Activated CD4-positive, alpha-beta T cell treated with anti-CD3 and anti-CD28 coated beads, Interleukin-2, amount 10 ng/mL, durations not matched to agents 7 days and 5 days (primary cell): Measurements from ENCODE around the gene LMBR1. TPM values are rescaled to one million over a fixed set of nuclear protein-coding genes. Genes with fewer than 3 reads are reported as not detected.

Experiments
- CTCF ChIA-PET: fragments of 350-600 bp; sonication (Branson Sonifier 250); formaldehyde crosslinking; loops from one replicate; lab custom pipeline; 2021; ENCODE audit warnings: antibody characterized with exemption; lab: Charles Lee
- POLR2A ChIA-PET: fragments of 350-600 bp; sonication (Branson Sonifier 250); formaldehyde crosslinking; loops from one replicate; lab custom pipeline; 2021; ENCODE audit warnings: antibody characterized with exemption; lab: Charles Lee
- DNase-seq: peaks from one replicate; pipeline ENCODE4 v3.0.0-alpha.2; 2020
- H3K27ac Mint-ChIP-seq: one replicate; pipeline ENCODE4 v1.8.0; 2021; ENCODE audit warnings: mild to moderate bottlenecking, moderate library complexity, mixed read lengths
- H3K27me3 Mint-ChIP-seq: one replicate; pipeline ENCODE4 v1.8.0; 2021; ENCODE audit warnings: mixed read lengths
- H3K36me3 Mint-ChIP-seq: one replicate; pipeline ENCODE4 v1.8.0; 2021; ENCODE audit warnings: low read depth, mixed read lengths
- H3K4me1 Mint-ChIP-seq: one replicate; pipeline ENCODE4 v1.8.0; 2021; ENCODE audit warnings: mixed read lengths
- H3K4me3 Mint-ChIP-seq: one replicate; pipeline ENCODE4 v1.8.0; 2021; ENCODE audit warnings: mild to moderate bottlenecking, moderate library complexity, mixed read lengths
- H3K9me3 Mint-ChIP-seq: one replicate; pipeline ENCODE4 v1.8.0; 2021; ENCODE audit warnings: mixed read lengths
- total RNA-seq, 2 experiments: library from RNA; stranded (reverse); gene quantifications; one replicate each; pipeline ENCODE4 v1.2.3, GENCODE V29; 2021

LMBR1 gene
- total RNA-seq, 2 experiments from 2014 or later, result 38.8 to 43.5 TPM

DNA sequence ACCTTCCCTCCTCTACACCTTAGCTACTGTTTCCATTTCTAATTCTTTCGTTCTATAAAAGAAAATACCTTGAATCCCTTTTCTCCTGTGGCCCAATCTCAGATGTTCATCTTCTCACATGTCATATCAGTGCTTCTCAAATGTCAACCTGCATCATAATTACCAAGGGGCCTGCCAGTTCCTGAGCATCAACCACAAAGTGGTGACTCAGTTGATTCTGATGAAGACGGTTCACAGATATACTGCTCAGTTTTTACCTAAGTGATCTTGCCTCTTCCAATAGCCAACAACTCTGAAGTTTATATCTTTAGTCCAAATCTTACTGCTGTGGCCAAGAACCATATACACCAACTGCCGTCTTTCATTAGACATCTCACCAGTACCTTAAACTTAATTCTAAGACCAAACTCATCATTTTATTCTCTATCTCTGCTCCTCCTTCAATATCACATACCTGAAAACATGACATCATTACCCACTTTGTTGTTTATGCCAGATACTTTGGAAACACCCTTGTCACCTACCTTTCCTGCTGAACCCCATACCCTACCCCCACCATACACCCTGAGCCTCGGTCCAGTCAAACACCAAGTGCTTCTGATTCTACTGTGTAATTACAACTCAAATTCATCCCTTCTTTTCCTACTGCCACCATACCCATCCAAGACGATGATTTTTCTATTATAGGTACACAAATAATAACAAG lies 115.5 kb downstream of the LMBR1 start:
- Mint-ChIP-seq H3K4me3 (no peak overlapping the region), H3K9me3 (peaks cover 6% of the 10 kb centered on the region), H3K4me1 (peaks cover 29% of the 10 kb centered on the region), H3K27ac (peak overlapping the region; percentile 60), H3K27me3 (no peaks in the 10 kb centered on the region), H3K36me3 (peaks cover 8% of the 10 kb centered on the region)
- DNase-seq, result peak; percentile 13
- ChIA-PET CTCF (interaction anchor here (1.7 kb wide), 1 partner anchor 18 kb away, joined by 4 read pairs; no protein-coding TSS in a partner anchor), POLR2A (no interaction called here)

DNA sequence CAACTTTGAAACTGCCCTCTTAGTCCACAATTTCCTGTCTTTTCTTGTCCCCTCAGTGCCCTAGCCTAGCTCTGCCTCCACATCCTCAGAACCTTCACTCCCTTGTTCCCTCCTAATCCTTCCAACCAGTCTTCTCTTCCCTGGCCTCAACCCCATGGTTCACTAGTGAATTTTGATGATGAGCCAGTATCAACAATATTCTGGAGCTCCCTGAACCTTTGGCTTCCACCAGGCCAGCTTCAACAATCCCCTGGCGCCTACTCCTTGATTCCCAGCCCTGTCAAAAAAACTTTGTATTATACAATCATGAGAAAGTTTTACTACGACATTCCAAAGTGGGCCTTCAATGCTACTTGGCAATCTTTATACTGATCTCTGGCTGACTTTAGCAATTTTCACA lies 116.5 kb downstream of the LMBR1 start:
- Mint-ChIP-seq H3K36me3 (peaks cover 8% of the 10 kb centered on the region), H3K4me3 (no peak overlapping the region), H3K27me3 (no peaks in the 10 kb centered on the region), H3K4me1 (peaks cover 25% of the 10 kb centered on the region), H3K27ac (no peak overlapping the region), H3K9me3 (peaks cover 6% of the 10 kb centered on the region)
- CTCF ChIA-PET, result interaction anchor here (0.6 to 1.7 kb wide), 5 partner anchors 9 to 220 kb away, joined by 3 to 5 read pairs (median 4); no protein-coding TSS in a partner anchor
- POLR2A ChIA-PET, result no interaction called here
- no peak for DNase-seq

DNA sequence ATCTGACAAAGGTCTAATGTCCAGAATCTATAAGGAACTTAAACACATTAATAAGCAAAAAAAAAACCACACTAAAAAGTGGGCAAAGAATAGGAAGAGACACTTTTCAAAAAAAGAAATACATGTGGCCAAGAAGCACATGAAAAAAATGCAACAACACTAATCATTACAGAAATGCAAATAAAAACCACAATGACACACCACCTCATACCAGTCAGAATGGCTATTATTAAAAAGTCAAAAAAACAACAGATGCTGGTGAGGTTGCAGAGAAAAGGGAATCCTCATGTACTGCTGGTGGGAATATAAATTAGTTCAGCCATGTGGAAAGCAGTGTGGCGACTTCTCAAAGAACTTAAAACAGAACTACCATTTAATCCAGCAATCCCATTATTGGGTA lies 119.0 kb downstream of the LMBR1 start:
- Mint-ChIP-seq H3K4me1 (peaks cover 28% of the 10 kb centered on the region), H3K4me3 (no peak overlapping the region), H3K27ac (no peak overlapping the region), H3K27me3 (no peaks in the 10 kb centered on the region), H3K36me3 (peaks cover 8% of the 10 kb centered on the region), H3K9me3 (peaks cover 7% of the 10 kb centered on the region)
- ChIA-PET CTCF (no interaction called here), POLR2A (no interaction called here)
- DNase-seq, result no peak

DNA sequence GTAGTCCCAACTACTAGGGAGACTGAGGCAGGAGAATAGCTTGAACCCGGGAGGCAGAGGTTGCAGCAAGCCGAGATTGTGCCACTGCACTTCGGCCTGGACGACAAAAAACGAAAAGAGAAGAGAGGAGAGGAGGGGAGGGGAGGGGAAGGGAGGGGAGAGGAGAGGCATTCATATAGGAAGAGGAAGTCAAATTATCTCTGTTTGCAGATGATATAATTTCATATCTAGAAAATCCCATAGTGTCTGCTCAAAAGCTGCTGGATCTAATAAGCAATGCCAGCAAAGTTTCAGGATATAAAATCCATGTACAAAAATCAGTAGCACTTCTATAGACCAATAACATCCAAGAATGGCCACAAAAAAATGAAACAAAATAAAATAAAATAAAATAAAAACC lies 120.3 kb downstream of the LMBR1 start:
- Mint-ChIP-seq H3K4me3 (no peak overlapping the region), H3K27me3 (no peaks in the 10 kb centered on the region), H3K27ac (no peak overlapping the region), H3K4me1 (peaks cover 22% of the 10 kb centered on the region), H3K36me3 (peaks cover 6% of the 10 kb centered on the region), H3K9me3 (peaks cover 7% of the 10 kb centered on the region)
- CTCF ChIA-PET, result no interaction called here
- POLR2A ChIA-PET, result no interaction called here
- DNase-seq, result no peak

DNA sequence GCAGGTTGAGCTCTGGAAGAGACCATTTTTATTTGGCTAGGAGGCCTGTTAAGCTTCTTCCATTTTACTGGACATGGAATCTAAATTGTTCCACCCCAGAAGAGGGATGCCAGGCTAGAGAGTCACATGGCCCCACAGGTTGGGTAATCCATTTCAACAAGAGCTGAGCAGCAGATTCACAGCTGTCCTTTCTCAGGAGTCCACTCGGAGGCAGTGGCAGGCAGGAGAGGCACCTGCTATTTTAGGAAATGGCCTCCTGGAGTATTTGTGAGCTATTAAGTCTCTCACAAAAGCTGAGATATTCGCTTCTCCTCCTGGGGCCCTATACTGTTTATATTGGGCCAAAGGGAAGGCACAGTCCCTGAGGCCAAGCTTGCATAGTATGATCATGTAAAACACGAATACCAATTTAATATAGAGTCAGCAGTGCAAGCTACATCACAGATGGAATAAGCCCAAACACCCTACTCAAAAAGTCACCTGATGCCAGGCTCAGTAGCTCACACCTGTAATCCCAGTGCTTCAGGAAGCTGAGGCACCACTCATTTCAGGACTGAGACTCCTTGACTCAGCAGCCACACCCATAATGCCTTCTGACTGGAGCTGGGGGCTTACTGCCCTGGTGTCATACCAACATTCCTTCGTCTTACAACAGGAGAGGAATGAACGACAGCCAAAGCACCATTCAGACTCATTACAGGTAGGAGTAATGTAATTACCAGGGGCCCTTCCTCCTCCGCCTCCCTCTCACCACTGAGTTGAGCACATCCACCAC lies 124.1 kb downstream of the LMBR1 start:
- Mint-ChIP-seq H3K27ac (no peak overlapping the region), H3K9me3 (peaks cover 5% of the 10 kb centered on the region), H3K36me3 (no peaks in the 10 kb centered on the region), H3K27me3 (no peaks in the 10 kb centered on the region), H3K4me1 (peaks cover 10% of the 10 kb centered on the region), H3K4me3 (no peak overlapping the region)
- POLR2A ChIA-PET, result no interaction called here
- CTCF ChIA-PET, result interaction anchor here (1.2 to 1.7 kb wide), 2 partner anchors 10 to 17 kb away, joined by 4 to 11 read pairs; no protein-coding TSS in a partner anchor
- DNase-seq, result no peak

DNA sequence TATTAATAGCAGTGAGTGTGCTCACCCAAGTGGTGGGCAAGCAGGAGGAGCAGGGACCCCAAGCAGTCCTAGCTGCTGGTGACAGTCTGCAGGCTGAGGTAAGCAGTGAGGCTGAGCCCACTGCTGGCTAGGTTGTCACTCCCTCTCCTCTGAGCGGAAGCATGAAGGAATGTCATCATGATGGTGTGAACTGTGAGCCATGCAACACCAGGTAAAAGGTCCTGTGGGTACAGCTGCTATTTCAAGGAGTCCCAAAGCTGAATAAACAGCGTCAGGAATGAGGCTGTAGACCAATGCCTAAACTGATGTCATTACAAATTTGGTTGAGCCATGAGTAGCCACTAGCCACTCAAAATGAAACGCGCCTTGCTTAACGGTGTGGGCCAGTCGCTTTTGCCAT lies 126.3 kb downstream of the LMBR1 start:
- no peak overlapping the region for H3K4me3 Mint-ChIP-seq
- H3K9me3 Mint-ChIP-seq, result peaks cover 2% of the 10 kb centered on the region
- peaks cover 6% of the 10 kb centered on the region for H3K36me3 Mint-ChIP-seq
- ChIA-PET POLR2A (no interaction called here), CTCF (no interaction called here)
- no peak for DNase-seq
- peaks cover 10% of the 10 kb centered on the region for H3K4me1 Mint-ChIP-seq
- no peak overlapping the region for H3K27ac Mint-ChIP-seq
- H3K27me3 Mint-ChIP-seq, result no peaks in the 10 kb centered on the region

DNA sequence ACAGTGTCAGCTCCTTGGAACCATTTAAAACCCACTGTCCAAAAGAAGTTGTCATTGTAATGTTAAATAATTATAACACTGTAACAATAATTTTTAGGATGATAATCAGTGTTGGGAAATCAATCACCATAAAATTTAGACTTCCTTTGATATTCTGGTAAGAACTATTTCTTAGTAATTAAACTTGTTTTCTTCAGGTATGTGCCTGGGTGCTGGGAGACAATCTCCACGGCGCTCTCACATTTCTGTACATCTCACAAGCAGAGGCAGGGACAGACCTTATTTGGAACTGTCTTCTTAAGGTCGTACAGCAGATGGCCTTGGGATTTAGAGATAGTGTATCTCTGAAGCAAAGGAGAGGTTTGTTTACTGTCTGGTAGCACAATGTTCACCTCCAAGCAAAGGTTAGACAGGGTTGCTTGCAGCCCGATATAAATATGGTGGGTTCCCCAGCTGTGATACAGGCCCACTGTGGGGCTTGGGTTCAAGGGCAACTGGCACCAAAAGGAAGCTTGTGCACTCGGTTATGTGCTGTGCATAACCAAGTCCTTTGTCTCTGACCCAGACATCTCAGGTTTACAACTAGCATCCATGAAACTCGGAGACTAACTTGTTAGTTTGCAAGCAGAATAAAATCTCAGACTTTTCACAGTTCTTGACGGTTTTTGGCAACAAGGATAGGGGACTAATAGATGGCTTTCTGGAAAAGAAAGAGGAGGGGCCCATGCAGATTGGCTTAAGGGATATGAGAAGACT lies 126.9 kb downstream of the LMBR1 start:
- H3K27ac Mint-ChIP-seq, result no peak overlapping the region
- CTCF ChIA-PET, result no interaction called here
- H3K4me1 Mint-ChIP-seq, result peaks cover 8% of the 10 kb centered on the region

DNA sequence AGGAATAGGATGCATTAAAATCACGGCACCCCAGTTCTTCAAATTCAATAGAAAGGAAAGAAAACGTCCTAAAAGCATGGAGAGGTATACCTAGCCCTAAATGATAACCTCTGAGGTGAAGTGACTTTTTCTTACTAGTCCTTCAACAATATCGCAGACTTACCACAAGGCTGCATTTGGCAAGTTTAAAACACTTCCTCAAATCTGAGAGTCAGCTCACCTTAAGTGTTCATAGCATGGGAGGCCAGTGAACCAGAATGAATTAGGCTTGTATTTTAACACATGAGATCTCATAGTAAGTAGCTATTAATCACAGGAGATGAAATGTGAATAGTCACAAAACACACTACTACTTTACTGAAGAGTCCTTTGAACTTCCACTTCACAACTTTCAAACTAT lies 128.2 kb downstream of the LMBR1 start:
- Mint-ChIP-seq H3K4me3 (no peak overlapping the region), H3K36me3 (peaks cover 17% of the 10 kb centered on the region), H3K9me3 (peaks cover 11% of the 10 kb centered on the region), H3K27ac (no peak overlapping the region), H3K27me3 (no peaks in the 10 kb centered on the region), H3K4me1 (peaks cover 7% of the 10 kb centered on the region)
- ChIA-PET POLR2A (no interaction called here), CTCF (no interaction called here)
- DNase-seq, result no peak

More for the DNA sequence above, 126.9 kb downstream of the LMBR1 start:
- H3K4me3 Mint-ChIP-seq, result no peak overlapping the region
- no peaks in the 10 kb centered on the region for H3K9me3 Mint-ChIP-seq
- H3K27me3 Mint-ChIP-seq, result no peaks in the 10 kb centered on the region
- peaks cover 6% of the 10 kb centered on the region for H3K36me3 Mint-ChIP-seq
- POLR2A ChIA-PET, result no interaction called here
- DNase-seq, result no peak

DNA sequence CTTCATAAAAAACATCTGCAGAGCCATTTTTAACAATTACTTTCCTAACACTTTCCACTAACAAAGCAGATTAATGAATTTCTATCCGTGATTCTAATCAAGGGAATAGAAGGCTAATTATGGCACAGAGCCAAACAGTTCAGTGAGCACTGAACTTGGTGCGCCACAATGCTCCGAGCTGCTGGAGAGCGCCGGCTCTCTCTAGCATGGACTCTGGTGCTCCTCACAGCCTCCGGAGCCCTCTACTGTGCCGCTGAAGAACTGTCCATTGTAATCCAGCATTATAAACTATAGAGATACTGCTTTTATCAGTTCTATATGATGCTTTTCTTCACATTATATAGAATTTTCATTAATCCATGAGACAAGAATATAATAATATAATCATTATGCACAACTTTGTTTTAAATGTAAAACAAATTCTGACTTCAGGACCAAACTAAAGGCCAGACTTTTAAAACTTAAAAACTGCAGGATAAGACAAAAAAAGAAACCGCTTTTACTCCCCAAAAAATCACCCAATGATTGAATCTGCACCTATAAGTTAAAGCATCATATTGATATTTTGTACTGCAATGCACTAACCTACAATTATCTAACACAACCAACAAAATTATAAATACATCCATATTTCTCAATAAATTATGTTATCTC lies 128.8 kb downstream of the LMBR1 start:
- Mint-ChIP-seq H3K9me3 (peaks cover 14% of the 10 kb centered on the region), H3K27me3 (no peaks in the 10 kb centered on the region), H3K36me3 (peaks cover 21% of the 10 kb centered on the region), H3K27ac (no peak overlapping the region), H3K4me3 (no peak overlapping the region), H3K4me1 (peaks cover 1% of the 10 kb centered on the region)
- CTCF ChIA-PET, result no interaction called here
- POLR2A ChIA-PET, result no interaction called here
- no peak for DNase-seq

DNA sequence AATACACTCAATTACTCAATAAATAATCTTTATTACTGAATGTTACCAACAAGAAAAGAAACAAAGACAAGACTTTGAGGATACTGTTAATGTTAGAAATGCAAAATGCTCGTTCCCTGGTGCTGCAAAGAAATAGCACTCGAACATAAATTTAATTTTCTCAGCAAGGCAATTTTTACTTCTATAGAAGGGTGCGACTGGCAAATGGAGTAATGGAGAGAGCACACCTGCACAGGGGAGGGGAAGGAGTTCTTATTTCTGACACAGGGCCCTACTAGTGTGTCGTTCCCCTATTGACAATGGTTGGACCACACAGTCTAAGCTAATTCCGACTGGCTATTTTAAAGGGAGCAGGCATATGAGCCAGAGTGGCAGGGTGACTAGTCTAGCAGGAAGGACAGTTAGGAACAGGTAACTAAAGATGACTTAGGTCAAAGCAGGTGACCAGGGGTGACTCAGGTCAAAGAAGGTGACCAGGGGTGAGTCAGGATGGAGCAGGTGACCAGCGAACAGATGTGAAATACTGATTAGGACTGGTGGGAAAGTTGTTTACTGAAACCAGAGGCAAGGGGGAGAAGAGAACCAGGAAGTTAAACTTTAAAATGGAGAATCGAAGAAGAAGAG lies 133.3 kb downstream of the LMBR1 start:
- Mint-ChIP-seq H3K4me1 (no peaks in the 10 kb centered on the region), H3K27me3 (no peaks in the 10 kb centered on the region), H3K4me3 (no peak overlapping the region), H3K36me3 (peaks cover 40% of the 10 kb centered on the region), H3K9me3 (peaks cover 19% of the 10 kb centered on the region), H3K27ac (no peak overlapping the region)
- no peak for DNase-seq
- ChIA-PET POLR2A (no interaction called here), CTCF (interaction anchor here (1.5 kb wide), 1 partner anchor 17 kb away, joined by 4 read pairs; no protein-coding TSS in a partner anchor)

DNA sequence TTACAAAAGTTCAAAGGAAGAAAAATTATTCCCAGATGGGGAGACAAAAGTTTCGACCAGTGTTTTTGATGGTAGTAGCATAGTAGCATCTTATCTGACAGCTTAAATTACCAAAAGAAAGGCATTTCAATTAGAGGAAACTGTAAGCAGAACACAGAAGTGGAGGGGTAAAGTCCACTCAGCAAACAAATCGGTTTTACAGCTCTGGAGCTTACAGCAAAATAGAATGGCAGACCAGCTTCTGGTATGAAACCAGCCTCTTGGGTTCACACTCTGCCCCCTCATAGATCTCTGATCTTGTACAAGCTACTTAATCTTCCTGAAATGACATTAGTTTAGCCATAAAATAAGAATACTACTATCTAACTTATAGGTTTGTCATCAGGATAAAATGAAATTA lies 133.8 kb downstream of the LMBR1 start:
- H3K9me3 Mint-ChIP-seq, result peaks cover 19% of the 10 kb centered on the region
- POLR2A ChIA-PET, result no interaction called here
- H3K4me1 Mint-ChIP-seq, result peaks cover 2% of the 10 kb centered on the region
- no peak for DNase-seq
- peaks cover 41% of the 10 kb centered on the region for H3K36me3 Mint-ChIP-seq
- no peak overlapping the region for H3K4me3 Mint-ChIP-seq
- H3K27ac Mint-ChIP-seq, result no peak overlapping the region
- no peaks in the 10 kb centered on the region for H3K27me3 Mint-ChIP-seq
- CTCF ChIA-PET, result interaction anchor here (1.5 kb wide), 1 partner anchor 17 kb away, joined by 4 read pairs; no protein-coding TSS in a partner anchor

DNA sequence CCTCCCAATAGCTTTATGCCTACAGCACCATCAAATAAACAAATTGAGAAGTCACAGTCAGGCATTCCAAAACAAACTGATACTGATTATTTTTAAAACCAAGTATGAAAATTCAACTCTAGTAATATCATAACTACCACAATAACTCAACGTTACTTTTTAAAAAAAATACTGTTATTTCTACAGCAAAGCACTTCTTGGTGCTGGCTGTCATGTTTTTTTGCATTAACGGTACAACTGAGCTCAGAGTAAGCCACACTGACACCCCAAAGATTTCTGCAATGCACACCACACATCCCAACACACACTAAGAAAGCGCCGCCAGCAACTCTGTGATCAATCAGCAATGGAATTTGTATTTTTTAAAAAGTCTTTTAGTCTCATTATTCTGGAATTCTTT lies 138.8 kb downstream of the LMBR1 start:
- Mint-ChIP-seq H3K36me3 (peaks cover 28% of the 10 kb centered on the region), H3K4me3 (no peak overlapping the region)
- CTCF ChIA-PET, result interaction anchor here (1.1 kb wide), 1 partner anchor 26 kb away, joined by 3 read pairs; no protein-coding TSS in a partner anchor

More for the DNA sequence above, 138.8 kb downstream of the LMBR1 start:
- Mint-ChIP-seq H3K27me3 (no peaks in the 10 kb centered on the region), H3K4me1 (peaks cover 2% of the 10 kb centered on the region), H3K9me3 (peaks cover 5% of the 10 kb centered on the region), H3K27ac (no peak overlapping the region)
- no peak for DNase-seq
- POLR2A ChIA-PET, result no interaction called here
